ENCODE results near the gene SRRM5.

GRCh38 chr19:43624933-43625332 lies 13.0 kb downstream of the SRRM5 start:
- TF ChIP-seq CTCF (IDR thresholded peaks at IDR 0.05) (no peak), POLR2A (IDR thresholded peaks at IDR 0.05; ENCODE audit: low read length) (no peak), USF2 (IDR thresholded peaks at IDR 0.05) (no peak), ELK1 (IDR thresholded peaks at IDR 0.05; ENCODE audit: low read depth, low read length) (no peak), TFCP2L1 (CRISPR knock-in tag; IDR thresholded peaks at IDR 0.05) (no peak), CBX2 (IDR thresholded peaks at IDR 0.05; ENCODE audit: borderline replicate concordance, low read depth) (no peak), RAD21 (conservative IDR thresholded peaks at IDR 0.05 in 1 of 2, IDR thresholded peaks at IDR 0.05 in 1 of 2) (no peak), SREBF2 (IDR thresholded peaks at IDR 0.05) (no peak), FOSL2 (IDR thresholded peaks at IDR 0.05) (no peak), FOSL2 (CRISPR knock-in tag; IDR thresholded peaks at IDR 0.05) (no peak), KDM1A (IDR thresholded peaks at IDR 0.05; ENCODE audit: low read depth) (no peak)

Measured in A549 (cell line).